Activated CD4-positive, alpha-beta T cell treated with anti-CD3 and anti-CD28 coated beads, Interleukin-2, amount 50 U/mL, for 24 hours (primary cell): ENCODE measurements around the gene SLC32A1.

Experiments
- DNase-seq, 2 donors: peaks; one replicate each; pipeline ENCODE4 v3.0.0-alpha.2; 2020; ENCODE audit warnings: low read depth in 1 of 2, low spot score in 1 of 2

SLC32A1 gene

DNA sequence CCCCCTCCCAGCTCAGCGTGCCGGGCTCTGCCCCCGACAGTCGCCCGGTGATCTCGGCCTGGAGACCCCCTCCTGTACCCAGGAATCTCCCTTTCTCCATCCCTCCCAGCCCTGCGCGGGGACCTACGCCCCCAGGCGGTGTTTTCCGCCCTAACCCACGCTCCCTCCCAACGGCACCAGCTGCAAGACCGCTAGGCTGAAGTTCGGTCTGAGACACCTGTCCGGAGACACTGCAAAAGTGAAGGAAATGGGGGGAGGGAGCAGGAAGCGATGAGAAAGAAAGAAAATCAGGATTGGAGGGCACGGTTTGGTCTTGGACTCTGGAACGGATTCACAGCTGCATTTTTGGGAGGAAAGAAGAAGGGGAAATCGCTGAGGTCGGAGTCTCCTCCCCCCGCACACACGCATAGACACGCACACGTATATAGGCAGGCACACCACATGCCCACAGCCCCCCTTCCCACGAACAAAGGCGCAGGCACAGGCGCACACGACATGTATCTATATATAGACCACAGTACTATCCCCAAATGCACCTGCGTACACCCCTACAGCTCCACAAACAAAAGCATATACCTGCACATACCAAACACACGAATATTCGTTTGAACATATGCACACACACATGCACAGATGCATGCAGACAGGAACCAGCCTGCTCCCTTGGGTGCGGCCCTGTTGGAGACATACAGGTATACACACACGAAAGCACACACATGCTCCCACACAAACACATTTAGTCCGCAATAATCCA lies 1.0 kb downstream of the SLC32A1 start:
- DNase-seq = no peak

DNA sequence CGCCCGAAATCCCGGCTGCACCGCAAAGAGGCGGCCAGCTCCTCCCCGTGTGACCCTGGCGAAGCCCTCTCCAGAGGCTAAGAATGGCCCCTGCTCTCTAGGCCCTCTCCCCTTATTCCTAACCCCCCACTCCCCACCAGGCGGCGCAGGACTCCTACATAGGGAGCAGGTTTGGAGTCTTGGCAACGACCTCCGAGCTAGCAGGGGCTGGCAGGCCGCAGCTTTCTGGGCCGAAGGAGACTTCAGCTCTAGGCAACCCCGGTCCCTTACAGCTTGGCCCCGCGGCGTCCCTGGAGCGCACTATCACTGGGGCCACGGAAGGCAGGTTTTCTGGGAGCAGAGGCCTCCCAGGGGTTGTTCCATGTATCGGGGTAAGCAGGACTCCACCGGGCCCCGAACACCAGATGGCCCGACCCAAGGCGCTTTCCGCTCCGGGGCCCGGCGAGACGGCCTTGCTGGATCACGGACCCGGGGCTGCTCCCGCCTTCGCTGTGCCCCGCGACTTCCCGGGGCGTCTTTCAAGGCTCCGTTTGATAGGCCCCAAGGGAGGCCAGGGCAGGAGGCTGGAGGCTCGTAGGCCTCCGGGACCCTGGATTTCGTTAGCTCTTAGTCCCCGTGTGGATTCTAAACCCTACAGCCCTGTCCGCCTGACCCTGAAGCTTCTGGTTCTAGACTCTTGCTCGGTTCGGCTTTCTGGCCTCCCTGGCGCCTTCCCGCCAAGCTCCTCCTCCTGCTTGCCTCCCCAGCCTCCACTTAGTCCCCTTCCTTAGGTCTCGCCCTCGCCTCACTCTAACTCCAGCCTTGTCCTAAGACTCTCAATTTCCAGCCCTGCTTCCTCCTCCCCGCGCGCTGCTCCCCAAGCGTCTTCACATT lies 1.9 kb downstream of the SLC32A1 start:
- no peak for DNase-seq

DNA sequence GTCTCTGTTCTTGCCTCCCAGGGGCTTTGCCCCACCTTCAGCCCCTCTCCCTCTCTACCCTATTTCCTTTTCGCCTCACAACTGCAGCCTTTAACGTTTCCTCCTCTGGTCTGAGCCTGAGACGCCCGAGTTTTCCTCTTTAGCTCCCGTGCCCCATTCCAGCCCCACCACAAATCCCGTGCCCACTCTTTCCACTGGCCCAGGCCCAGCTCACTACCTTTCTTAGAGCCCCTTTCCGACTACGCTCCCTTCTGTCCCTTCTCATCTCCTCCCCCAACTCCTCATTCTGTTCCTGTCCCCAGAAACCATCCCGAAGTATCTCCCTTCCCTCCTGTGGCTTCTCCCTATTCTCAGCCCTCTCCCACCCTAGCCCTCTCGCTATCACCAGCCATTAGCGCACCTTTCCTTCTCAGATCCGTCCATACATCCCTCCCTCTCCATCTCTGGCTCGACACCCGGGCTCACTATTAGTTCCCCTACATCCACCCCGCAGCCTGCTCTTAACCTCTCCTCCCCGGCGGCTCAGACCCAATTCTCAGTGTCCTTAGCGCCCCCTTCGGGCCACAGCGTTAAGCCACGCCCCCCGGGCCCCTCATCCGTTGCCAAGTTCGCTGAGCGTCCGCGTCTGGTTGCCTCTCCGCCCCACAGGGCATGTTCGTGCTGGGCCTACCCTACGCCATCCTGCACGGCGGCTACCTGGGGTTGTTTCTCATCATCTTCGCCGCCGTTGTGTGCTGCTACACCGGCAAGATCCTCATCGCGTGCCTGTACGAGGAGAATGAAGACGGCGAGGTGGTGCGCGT lies 2.7 kb downstream of the SLC32A1 start:
- DNase-seq = peak in 1 of 2 donors; percentile 52

DNA sequence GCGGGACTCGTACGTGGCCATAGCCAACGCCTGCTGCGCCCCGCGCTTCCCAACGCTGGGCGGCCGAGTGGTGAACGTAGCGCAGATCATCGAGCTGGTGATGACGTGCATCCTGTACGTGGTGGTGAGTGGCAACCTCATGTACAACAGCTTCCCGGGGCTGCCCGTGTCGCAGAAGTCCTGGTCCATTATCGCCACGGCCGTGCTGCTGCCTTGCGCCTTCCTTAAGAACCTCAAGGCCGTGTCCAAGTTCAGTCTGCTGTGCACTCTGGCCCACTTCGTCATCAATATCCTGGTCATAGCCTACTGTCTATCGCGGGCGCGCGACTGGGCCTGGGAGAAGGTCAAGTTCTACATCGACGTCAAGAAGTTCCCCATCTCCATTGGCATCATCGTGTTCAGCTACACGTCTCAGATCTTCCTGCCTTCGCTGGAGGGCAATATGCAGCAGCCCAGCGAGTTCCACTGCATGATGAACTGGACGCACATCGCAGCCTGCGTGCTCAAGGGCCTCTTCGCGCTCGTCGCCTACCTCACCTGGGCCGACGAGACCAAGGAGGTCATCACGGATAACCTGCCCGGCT lies 3.4 kb downstream of the SLC32A1 start:
- DNase-seq = no peak

DNA sequence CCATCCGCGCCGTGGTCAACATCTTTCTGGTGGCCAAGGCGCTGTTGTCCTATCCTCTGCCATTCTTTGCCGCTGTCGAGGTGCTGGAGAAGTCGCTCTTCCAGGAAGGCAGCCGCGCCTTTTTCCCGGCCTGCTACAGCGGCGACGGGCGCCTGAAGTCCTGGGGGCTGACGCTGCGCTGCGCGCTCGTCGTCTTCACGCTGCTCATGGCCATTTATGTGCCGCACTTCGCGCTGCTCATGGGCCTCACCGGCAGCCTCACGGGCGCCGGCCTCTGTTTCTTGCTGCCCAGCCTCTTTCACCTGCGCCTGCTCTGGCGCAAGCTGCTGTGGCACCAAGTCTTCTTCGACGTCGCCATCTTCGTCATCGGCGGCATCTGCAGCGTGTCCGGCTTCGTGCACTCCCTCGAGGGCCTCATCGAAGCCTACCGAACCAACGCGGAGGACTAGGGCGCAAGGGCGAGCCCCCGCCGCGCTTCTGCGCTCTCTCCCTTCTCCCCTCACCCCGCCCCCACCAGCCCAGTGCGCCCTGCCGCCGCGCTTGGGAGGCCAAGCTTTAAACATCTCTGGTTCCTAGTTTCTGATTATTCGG lies 4.0 kb downstream of the SLC32A1 start:
- DNase-seq = no peak

DNA sequence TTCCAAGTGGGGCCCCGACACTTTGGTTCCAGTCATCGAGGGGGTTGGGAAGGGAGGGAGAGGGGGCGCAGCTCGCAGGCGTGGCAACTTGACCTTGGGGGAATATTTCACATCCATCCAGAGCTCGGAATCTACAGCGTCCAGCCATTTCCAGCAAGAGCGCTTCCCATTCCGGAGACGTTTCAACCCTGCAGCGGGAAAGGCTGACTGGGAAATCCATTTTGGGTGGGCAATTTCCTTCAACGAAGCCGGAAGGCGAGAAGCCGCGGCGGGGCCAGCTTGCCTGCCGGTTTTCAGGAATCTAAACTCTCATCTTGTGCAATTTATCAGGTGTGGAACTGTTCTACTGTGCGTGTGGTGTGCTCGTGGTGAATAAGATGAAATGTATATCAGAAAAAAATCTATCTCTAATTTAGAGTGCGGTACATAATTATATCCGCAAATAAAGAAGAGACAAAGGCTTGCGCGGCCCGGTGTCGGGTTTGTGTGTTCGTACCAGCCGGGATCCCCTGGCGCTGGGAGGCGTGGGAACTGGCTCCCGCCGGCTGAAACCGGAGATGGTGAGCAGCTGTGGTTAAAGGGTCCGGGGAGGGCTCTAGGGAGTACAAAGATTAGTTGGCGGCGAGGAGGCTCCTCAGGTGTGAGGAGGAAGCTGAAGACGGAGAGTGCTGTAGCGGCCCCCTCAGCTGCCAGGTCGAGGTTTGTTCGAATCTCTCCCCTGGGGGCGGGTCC lies 4.8 kb downstream of the SLC32A1 start:
- DNase-seq = no peak

DNA sequence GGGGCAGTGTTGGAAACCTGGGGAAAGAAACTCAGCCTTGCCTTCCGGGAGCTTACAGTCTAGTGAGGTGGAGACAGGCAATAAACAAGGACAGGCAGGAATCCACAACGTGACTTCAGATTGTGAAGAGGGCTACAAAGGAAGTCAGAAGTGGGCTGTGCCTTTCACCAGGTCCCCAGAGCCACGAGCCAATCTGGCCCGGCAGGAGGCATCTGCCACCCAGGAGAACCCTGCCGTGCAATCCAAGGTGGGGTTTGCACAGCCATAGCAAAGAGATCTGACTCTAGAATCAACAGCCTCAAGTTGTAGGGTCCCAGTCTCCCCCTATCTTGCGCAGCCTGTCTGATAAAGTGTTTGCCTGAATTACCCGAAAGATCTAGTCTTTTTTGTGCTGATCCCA lies 5.5 kb downstream of the SLC32A1 start:
- DNase-seq = no peak

DNA sequence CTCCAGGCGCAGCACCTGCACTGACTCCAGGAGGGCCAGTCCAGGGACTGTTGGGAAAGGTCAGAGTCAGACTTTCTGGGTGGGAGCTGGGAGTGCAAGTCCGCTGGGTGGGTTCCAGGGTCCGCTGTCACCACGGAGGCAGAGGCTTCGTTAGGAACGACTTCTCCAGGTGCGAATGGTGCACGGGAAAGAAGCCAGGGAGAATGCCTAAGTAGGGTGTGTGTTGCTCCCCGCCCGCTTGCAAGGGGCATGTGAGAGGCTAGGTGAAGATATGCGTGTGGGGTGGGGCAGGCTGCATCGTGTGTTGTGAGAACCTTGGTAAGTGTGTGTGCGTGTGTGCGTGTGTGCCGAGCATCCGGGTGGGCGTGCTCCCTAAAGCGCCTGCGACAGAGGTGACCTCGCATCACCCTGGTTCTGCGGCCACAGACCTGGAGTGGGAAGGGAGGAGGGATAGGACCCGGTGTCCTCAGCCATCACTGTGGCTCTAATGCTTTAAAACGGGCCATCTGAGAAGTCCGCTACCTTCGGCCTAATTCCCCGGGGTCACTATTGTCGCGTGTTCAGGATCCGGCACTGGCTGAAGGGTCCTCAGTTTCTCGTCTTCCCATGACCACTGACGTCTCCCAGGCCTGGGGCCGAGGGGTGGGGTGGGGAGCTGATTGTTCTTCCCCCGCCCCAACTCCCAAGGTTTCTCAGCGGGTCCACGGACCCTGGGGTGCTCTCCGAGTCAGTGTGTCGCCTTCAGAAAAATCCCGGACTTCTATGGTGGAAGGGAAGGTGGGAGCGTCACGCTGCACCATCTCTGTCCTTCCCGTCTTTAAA lies 6.1 kb downstream of the SLC32A1 start:
- no peak for DNase-seq

DNA sequence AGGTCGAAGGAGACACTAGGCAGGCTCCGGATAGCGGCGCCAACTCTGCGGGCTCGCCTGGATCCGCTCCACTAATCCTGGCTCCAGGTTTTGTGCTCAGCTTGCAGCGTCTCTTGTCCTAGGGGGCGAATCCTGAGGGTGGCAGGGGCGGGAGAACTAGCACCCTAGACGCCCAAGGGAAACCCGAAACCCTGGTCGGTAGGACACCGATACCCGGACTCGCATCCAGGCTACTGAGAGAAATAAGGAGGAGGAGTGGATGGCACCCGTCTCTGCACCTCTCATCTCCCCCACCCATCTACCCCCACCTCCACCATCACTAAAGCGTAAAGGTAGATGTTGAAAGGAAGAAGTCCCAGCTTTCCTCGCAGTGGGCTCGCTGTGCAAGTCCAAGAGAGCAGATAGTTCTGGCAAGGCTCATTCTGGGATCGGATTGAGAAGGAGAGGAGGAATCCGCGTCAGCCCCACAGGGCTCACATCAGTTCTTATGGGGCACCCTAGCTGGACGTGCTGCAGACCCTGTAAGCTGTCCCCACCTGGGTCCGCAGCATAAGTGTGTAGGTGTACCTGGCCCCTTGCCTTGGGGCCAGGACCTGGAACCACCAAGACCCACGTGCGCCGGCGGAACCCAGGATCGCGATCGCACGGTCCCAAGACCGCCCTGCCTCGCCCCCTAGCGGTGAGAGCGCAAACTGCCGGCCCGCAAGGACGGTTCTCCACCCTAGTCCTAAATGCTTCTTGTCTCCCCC lies 6.9 kb downstream of the SLC32A1 start:
- DNase-seq = peak; percentile 64 to 75

DNA sequence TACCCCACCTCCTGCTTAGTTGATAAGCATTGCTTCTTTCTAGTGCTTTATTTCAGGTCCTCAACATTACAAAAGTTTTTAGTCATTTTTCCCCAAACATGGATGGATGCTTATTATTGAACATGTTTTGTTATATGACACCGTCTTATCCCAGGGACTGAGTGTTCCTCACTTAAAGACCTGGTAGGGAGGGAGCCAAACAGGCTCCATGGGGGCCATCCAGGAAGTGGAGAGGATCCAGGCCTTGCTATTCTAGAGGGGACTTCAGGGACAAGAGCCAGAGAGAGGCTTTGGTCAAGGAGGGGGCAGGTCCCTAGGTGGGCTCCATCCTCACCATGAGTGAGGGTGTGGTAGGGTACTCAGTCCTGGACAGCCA lies 7.4 kb downstream of the SLC32A1 start:
- no peak for DNase-seq

DNA sequence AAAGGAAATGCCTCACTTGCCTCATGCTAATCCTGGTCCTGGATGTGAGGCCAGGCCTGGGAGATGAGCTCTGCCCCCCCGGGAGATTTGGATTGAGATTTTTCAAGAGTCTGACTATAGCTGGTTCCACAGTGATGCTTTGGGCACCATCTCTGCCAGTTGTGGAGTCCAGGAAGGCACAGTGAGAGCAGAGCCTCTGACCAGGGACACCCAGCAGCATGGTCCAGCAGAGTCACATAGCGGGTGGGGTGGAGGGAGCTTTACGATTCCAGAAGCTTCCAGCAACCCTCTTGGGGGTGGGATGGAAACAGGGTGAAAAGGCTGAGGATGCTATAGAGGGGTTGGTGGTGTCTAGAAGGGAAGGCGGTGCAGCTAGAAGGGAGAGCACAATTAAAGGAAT lies 8.7 kb downstream of the SLC32A1 start:
- DNase-seq = no peak

DNA sequence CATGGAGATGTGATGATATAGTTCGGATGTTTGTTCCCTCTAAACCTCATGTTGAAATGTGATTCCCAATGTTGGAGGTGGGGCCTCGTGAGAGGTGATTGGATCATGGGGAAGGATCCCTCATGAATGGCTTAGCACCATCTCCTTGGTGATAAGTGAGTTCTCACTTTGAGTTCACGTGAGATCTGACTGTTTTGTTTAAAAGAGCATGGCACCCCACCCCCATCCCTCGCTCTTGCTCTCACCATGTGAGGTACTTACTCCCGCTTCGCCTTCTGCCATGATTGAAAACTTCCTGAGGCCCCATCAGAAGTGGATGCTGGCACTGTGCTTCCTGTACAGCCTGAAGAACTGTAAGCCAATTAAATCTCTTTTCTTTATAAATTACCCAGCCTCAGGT lies 10.9 kb downstream of the SLC32A1 start:
- no peak for DNase-seq

DNA sequence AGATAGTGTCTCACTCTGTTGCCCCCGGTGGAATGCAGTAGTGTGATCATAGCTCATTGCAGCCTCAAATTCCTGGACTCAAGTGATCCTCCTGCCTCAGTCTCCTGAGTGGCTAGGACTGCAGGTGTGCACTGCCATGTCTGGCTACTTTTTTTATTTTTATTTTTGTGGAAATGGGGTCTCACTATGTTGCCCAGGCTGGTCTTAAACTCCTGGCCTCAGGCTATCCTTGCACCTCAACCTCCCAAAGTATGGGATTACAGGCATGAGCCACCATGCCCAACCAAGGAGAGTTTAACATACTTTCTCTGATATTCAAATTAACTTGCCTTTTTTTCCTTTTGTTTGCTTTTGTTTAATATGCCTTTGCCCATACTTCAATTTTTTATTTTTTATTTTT lies 13.6 kb downstream of the SLC32A1 start:
- DNase-seq = no peak

DNA sequence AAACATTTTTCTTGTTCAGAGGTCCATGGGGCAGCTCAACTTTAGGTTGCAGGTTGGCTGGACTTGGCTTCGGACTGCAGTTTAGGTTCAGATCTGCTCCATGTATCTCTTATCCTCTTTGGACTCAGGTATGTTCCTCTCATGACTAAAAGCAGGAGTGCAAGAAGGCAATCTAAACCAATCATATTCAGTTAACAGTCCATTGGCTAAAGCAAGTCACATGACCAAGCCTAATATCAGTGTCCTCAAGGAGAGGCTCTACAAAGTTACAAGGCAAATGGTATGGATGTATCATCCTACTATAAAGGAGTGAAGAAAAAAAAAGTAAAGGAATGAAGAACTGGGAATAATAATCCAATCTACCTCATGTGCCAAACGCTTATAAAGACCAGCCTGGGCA lies 21.5 kb downstream of the SLC32A1 start:
- DNase-seq = no peak

DNA sequence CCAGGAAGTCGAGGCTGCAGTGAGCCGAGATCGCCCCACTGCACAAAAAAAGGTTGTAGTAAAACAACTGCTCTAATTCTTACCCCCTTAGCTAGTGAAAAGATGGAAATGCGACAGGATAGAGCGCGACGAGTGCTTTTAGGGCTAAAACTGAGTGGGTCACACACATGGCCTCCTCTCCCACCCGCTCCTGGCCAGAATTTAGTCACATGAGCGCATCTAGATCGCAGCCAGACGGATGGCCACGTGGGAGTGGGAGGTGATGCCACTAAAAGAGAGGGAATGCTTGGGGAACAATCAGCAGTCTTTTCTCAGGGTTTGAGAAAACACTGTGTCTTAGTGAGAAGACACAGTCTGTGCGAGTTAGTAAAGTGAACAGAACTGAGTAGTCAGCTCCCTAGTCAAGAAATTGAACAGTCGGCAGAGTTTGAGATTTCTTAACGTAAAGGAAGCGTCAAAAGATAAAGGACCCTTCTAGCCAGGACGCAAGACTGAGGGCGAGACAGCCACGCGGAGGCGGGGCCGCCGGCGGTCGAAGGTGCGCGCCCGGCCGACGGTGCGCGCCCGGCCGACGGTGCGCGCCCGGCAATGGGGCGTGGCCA lies 23.3 kb downstream of the SLC32A1 start:
- no peak for DNase-seq

DNA sequence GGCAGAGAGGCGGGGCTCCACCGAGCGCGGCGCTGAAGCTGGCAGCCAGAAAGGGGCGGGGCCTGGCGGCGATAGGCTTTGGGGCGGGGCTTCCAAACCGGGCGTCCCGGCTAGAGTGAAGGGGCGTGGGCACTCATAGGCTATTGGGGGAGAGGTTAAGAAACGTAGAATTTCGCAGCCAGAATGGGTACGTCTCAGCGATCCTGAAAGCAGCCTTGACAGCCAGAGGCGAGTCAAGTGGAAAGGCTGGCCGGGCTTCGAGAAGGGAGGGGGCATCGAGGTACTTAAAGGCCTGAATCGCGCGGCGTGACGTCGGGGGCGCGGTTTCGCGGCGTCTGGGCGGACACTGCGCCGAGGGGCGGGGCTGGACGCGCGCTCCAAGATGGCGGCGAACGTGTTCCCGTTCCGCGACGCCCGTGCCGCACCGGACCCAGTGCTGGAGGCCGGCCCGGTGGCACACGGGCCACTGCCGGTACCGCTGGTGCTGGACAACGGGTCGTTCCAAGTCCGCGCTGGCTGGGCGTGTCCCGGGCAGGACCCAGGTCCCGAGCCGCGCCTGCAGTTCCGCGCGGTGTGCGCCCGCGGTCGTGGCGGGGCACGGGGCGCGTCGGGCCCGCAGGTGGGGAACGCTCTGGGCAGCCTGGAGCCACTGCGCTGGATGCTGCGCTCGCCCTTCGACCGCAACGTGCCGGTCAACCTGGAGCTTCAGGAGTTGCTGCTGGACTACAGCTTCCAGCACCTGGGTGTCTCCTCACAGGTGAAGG lies 24.0 kb downstream of the SLC32A1 start, which contains the start of gene ACTR5:
Gene ACTR5, plus strand, starts transcription at position 364 of the 764 bp plus-strand sequence. Its CDS starts 19 bp downstream, at position 383.
- peak; percentile 95 to 97 for DNase-seq

DNA sequence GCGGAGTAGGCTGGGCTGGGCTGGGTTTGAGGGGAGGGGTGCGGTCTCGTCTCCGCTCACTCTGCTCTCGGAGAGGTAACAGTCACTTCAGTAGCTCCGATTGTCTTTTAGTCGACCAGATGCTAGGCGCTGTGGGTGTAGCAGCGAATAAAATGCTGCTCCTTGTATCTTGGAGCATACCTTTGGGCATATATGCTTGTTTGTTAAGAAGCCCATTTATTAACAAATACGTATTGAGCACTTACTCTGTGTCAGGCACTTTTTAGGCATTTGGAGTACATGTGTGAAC lies 24.5 kb downstream of the SLC32A1 start:
- DNase-seq = peak in 1 of 2 donors; percentile 44
